ENCODE results near the gene KCNQ2. TPM values are rescaled to one million over a fixed set of nuclear protein-coding genes. Genes with fewer than 3 reads are reported as not detected.

The KCNQ2 gene
- polyA plus RNA-seq, 3 donors, result not detected

DNA sequence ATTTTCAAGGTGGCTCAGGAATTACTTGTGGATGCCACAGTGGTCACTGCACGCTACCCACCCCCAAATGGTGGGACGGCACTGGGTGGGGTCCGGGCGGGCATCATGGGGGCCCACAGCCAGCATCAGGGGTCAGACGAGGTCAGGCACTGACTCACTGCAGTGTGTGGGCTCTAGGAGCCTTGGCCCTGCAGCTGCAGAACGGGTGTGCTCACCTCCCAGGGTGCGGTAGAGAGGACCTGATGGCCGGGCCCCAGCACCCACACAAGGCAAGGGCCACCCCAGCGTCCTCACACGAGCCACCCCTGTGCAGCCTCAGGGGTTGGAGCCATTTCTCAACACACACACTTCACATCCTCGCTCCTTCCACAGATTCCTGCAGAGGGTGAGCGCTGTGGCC is 34.3 kb downstream of the KCNQ2 start:
- DNase-seq, result no peak
- H3K4me3 ChIP-seq (replicated peaks in 1 of 3; ENCODE audit: low read depth in 2 of 3, low read length in 3 of 3), result no peak overlapping the region
- no peak overlapping the region for H3K9ac ChIP-seq (ENCODE audit: insufficient read depth, low read length, poor library complexity, severe bottlenecking)
- Mint-ChIP-seq H3K36me3 (no peaks in the 10 kb centered on the region), H3K27me3 (ENCODE audit: low read depth in 3 of 3) (peaks cover 15 to 37% (median 23%) of the 10 kb centered on the region in 3 donors), H3K9me3 (peaks cover 0 to 10% (median 6%) of the 10 kb centered on the region in 7 donors), H3K4me3 (no peak overlapping the region), H3K27ac (no peak overlapping the region), H3K4me1 (peaks cover 7% of the 10 kb centered on the region)
- peaks cover 3 to 14% of the 10 kb centered on the region in 2 donors for H3K27me3 ChIP-seq (ENCODE audit: control insufficient read depth in 2 of 2, insufficient read depth in 2 of 2, low read length in 2 of 2)
- no peak overlapping the region for H3K4me2 ChIP-seq (replicated peaks; ENCODE audit: extremely low read depth, low read length, poor library complexity, severe bottlenecking)
- H3K79me2 ChIP-seq (ENCODE audit: insufficient read depth, low read length), result no peaks in the 10 kb centered on the region
- peaks cover 3 to 9% of the 10 kb centered on the region in 2 donors for H3K9me3 ChIP-seq (replicated peaks in 1 of 2; ENCODE audit: control insufficient read depth in 1 of 2, insufficient read depth in 1 of 2, low read length in 2 of 2)
- no peak overlapping the region for H2AFZ ChIP-seq (ENCODE audit: insufficient read depth, low read depth, low read length, poor library complexity, severe bottlenecking)
- intact Hi-C loops (cut with micrococcal nuclease), result loop anchor here in 1 of 2 donors (5.0 kb wide), 1 partner anchor 534 kb away; no protein-coding TSS in a partner anchor
- 94% methylated on average over 12 of the region's 12 CpGs for WGBS (ENCODE audit: insufficient coverage)
- TF ChIP-seq, protein P1, sequence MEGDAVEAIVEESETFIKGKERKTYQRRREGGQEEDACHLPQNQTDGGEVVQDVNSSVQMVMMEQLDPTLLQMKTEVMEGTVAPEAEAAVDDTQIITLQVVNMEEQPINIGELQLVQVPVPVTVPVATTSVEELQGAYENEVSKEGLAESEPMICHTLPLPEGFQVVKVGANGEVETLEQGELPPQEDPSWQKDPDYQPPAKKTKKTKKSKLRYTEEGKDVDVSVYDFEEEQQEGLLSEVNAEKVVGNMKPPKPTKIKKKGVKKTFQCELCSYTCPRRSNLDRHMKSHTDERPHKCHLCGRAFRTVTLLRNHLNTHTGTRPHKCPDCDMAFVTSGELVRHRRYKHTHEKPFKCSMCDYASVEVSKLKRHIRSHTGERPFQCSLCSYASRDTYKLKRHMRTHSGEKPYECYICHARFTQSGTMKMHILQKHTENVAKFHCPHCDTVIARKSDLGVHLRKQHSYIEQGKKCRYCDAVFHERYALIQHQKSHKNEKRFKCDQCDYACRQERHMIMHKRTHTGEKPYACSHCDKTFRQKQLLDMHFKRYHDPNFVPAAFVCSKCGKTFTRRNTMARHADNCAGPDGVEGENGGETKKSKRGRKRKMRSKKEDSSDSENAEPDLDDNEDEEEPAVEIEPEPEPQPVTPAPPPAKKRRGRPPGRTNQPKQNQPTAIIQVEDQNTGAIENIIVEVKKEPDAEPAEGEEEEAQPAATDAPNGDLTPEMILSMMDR (IDR thresholded peaks at IDR 0.05), result no peak
- H3K27ac ChIP-seq (ENCODE audit: low read depth in 1 of 2, low read length in 2 of 2), result no peak overlapping the region
- H3K36me3 ChIP-seq (replicated peaks in 1 of 2; ENCODE audit: control insufficient read depth in 1 of 2, insufficient read depth in 2 of 2, low read length in 2 of 2), result no peaks in the 10 kb centered on the region
- peaks cover 5 to 8% of the 10 kb centered on the region in 2 donors for H3K4me1 ChIP-seq (ENCODE audit: control insufficient read depth in 1 of 2, insufficient read depth in 2 of 2, low read length in 2 of 2)
- H4K20me1 ChIP-seq (ENCODE audit: insufficient read depth, low read length), result no peaks in the 10 kb centered on the region

DNA sequence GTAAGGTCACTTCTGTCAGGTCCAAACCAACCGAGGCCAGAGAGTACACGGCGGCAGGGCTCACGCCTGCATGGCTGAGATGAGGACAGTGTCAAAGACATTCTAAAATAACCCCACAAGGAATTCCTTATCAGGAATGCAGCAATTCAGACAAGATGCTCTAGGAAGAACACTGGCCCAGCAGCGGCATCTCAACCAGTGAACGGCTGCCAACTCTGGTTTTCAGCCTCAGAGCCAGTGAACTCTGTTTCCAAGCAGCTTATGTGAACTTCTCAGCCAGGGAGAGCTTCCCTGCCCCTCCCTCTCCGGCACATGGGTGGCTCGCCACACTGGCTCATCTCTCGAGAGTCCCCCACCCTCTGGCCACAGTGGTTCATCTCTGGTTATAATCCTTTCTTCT is 36.9 kb downstream of the KCNQ2 start:
- no peaks in the 10 kb centered on the region for H3K36me3 Mint-ChIP-seq
- H3K27ac Mint-ChIP-seq, result no peak overlapping the region
- 90% methylated on average over 6 of the region's 9 CpGs for WGBS (ENCODE audit: insufficient coverage)
- no peak overlapping the region for H3K4me3 ChIP-seq (replicated peaks in 1 of 3; ENCODE audit: low read depth in 2 of 3, low read length in 3 of 3)
- no peak overlapping the region for H3K27ac ChIP-seq (ENCODE audit: low read depth in 1 of 2, low read length in 2 of 2)
- TF ChIP-seq, protein P1 (IDR thresholded peaks at IDR 0.05), result no peak
- H3K36me3 ChIP-seq (replicated peaks in 1 of 2; ENCODE audit: control insufficient read depth in 1 of 2, insufficient read depth in 2 of 2, low read length in 2 of 2), result no peaks in the 10 kb centered on the region
- peaks cover 7% of the 10 kb centered on the region for H3K4me1 Mint-ChIP-seq
- no peaks in the 10 kb centered on the region for H3K9me3 Mint-ChIP-seq
- no peak for DNase-seq
- no peaks in the 10 kb centered on the region for H3K27me3 ChIP-seq (ENCODE audit: control insufficient read depth in 2 of 2, insufficient read depth in 2 of 2, low read length in 2 of 2)
- H3K4me2 ChIP-seq (replicated peaks; ENCODE audit: extremely low read depth, low read length, poor library complexity, severe bottlenecking), result no peak overlapping the region
- no peak overlapping the region for H2AFZ ChIP-seq (ENCODE audit: insufficient read depth, low read depth, low read length, poor library complexity, severe bottlenecking)
- peaks cover 0 to 9% of the 10 kb centered on the region in 2 donors for H3K9me3 ChIP-seq (replicated peaks in 1 of 2; ENCODE audit: control insufficient read depth in 1 of 2, insufficient read depth in 1 of 2, low read length in 2 of 2)
- intact Hi-C loops (cut with micrococcal nuclease), result loop anchor here in 1 of 2 donors (5.0 kb wide), 1 partner anchor 537 kb away; no protein-coding TSS in a partner anchor
- no peak overlapping the region for H3K4me3 Mint-ChIP-seq
- H3K9ac ChIP-seq (ENCODE audit: insufficient read depth, low read length, poor library complexity, severe bottlenecking), result no peak overlapping the region
- peaks cover 2 to 21% (median 9%) of the 10 kb centered on the region in 3 donors for H3K27me3 Mint-ChIP-seq (ENCODE audit: low read depth in 3 of 3)
- no peaks in the 10 kb centered on the region for H3K79me2 ChIP-seq (ENCODE audit: insufficient read depth, low read length)
- peaks cover 5 to 8% of the 10 kb centered on the region in 2 donors for H3K4me1 ChIP-seq (ENCODE audit: control insufficient read depth in 1 of 2, insufficient read depth in 2 of 2, low read length in 2 of 2)
- H4K20me1 ChIP-seq (ENCODE audit: insufficient read depth, low read length), result no peaks in the 10 kb centered on the region
